HEK293 (cell line): ENCODE results near the gene CTBP2.

Experiments used
- BCL11B ChIP-seq: fragments of 450-650 bp; formaldehyde crosslinking; IDR thresholded peaks from 2 replicates; pipeline ENCODE4 v1.5.1; 2016; ENCODE audit warnings: low read depth, missing biosample characterization, missing genetic modification characterization
- INSM2 ChIP-seq: fragments of 450-650 bp; formaldehyde crosslinking; IDR thresholded peaks from 2 replicates; pipeline ENCODE4 v1.5.1; 2016; ENCODE audit warnings: missing biosample characterization, missing genetic modification characterization
- KLF10 ChIP-seq: fragments of 450-650 bp; IDR thresholded peaks from 2 replicates; pipeline ENCODE4 v1.5.1; 2018; ENCODE audit warnings: missing biosample characterization, mild to moderate bottlenecking, missing genetic modification characterization
- KLF17 ChIP-seq: fragments of 450-650 bp; formaldehyde crosslinking; IDR thresholded peaks from 2 replicates; pipeline ENCODE4 v1.5.1; 2016; ENCODE audit warnings: missing biosample characterization, missing genetic modification characterization
- KLF7 ChIP-seq: fragments of 450-650 bp; formaldehyde crosslinking; IDR thresholded peaks from 2 replicates; pipeline ENCODE4 v1.5.1; 2016; ENCODE audit warnings: missing biosample characterization, missing genetic modification characterization, borderline replicate concordance
- PRDM2 ChIP-seq: fragments of 450-650 bp; formaldehyde crosslinking; IDR thresholded peaks from 2 replicates; pipeline ENCODE4 v1.5.1; 2016; ENCODE audit warnings: missing biosample characterization, missing genetic modification characterization, borderline replicate concordance
- PRDM4 ChIP-seq: fragments of 450-650 bp; formaldehyde crosslinking; IDR thresholded peaks from 2 replicates; pipeline ENCODE4 v1.5.1; 2017; ENCODE audit warnings: missing biosample characterization, missing genetic modification characterization
- SCRT1 ChIP-seq: fragments of 450-650 bp; formaldehyde crosslinking; IDR thresholded peaks from 2 replicates; pipeline ENCODE4 v1.5.1; 2016; ENCODE audit warnings: missing biosample characterization, missing genetic modification characterization, borderline replicate concordance
- SP2 ChIP-seq: fragments of 450-650 bp; formaldehyde crosslinking; IDR thresholded peaks from 2 replicates; pipeline ENCODE4 v1.5.1; 2016; ENCODE audit warnings: missing biosample characterization, missing genetic modification characterization
- TRIM28 ChIP-seq: IDR thresholded peaks from 2 replicates; pipeline ENCODE4 v1.6.1; 2011; ENCODE audit warnings: low read length, control low read depth, borderline replicate concordance
- YY2 ChIP-seq: fragments of 450-650 bp; formaldehyde crosslinking; IDR thresholded peaks from 2 replicates; pipeline ENCODE4 v1.5.1; 2016; ENCODE audit warnings: missing biosample characterization, missing genetic modification characterization
- ZBTB20 ChIP-seq: fragments of 450-650 bp; formaldehyde crosslinking; IDR thresholded peaks from 2 replicates; pipeline ENCODE4 v1.5.1; 2016; ENCODE audit warnings: missing biosample characterization, missing genetic modification characterization
- ZEB2 ChIP-seq: fragments of 450-650 bp; formaldehyde crosslinking; IDR thresholded peaks from 2 replicates; pipeline ENCODE4 v1.5.1; 2016; ENCODE audit warnings: missing biosample characterization, missing genetic modification characterization
- ZNF280C ChIP-seq: fragments of 450-650 bp; formaldehyde crosslinking; IDR thresholded peaks from 2 replicates; pipeline ENCODE4 v1.5.1; 2016; ENCODE audit warnings: missing biosample characterization, missing genetic modification characterization
- ZNF366 ChIP-seq: fragments of 450-650 bp; formaldehyde crosslinking; conservative IDR thresholded peaks from 2 replicates; pipeline ENCODE4 v1.5.1; 2016; ENCODE audit warnings: missing biosample characterization, missing genetic modification characterization
- ZNF518A ChIP-seq: fragments of 450-650 bp; formaldehyde crosslinking; conservative IDR thresholded peaks from 2 replicates; pipeline ENCODE4 v1.5.1; 2016; ENCODE audit warnings: low read depth, missing biosample characterization, missing genetic modification characterization
- ZNF549 ChIP-seq: fragments of 450-650 bp; IDR thresholded peaks from 2 replicates; pipeline ENCODE4 v1.5.1; 2018; ENCODE audit warnings: missing biosample characterization, missing genetic modification characterization, mild to moderate bottlenecking, inconsistent platforms, moderate library complexity
- ZNF707 ChIP-seq: fragments of 450-650 bp; formaldehyde crosslinking; IDR thresholded peaks from 2 replicates; pipeline ENCODE4 v1.5.1; 2016; ENCODE audit warnings: missing biosample characterization, missing genetic modification characterization

CTBP2 gene

GRCh38 chr10:125160856-125161706 lies 718 bp upstream of the CTBP2 start (continued):
- TF ChIP-seq INSM2 (tag by site-specific recombination) (no peak), BCL11B (tag by site-specific recombination) (peak; percentile 49; the same call in 1 of the 2 replicates), TRIM28 (no peak), PRDM4 (tag by site-specific recombination) (0 out of 2 replicates have a peak, but pooled peaks have one; percentile 27), SP2 (tag by site-specific recombination) (peak; percentile 69), ZNF549 (tag by site-specific recombination) (no peak), KLF7 (tag by site-specific recombination) (no peak), YY2 (tag by site-specific recombination) (no peak), ZNF707 (tag by site-specific recombination) (no peak), KLF10 (tag by site-specific recombination) (peak; percentile 85), ZNF366 (peak; percentile 92), ZNF280C (tag by site-specific recombination) (no peak), ZNF518A (no peak), KLF17 (tag by site-specific recombination) (0 out of 2 replicates have a peak, but pooled peaks have one; percentile 44), ZBTB20 (peak; percentile 82), PRDM2 (no peak), SCRT1 (no peak), ZEB2 (tag by site-specific recombination) (no peak; the same call in 1 of the 2 replicates)
